Activated CD8-positive, alpha-beta T cell treated with anti-CD3 and anti-CD28 coated beads for 36 hours (primary cell): ENCODE results near the gene LAMA5. TPM values are rescaled to one million over a fixed set of nuclear protein-coding genes. Genes with fewer than 3 reads are reported as not detected.

Source experiments
- ATAC-seq: fragments of 200-7000 bp; cut with Tn5 transposase; one replicate; pipeline ENCODE4 v1.10.0; 2021; ENCODE audit warnings: mild to moderate bottlenecking, moderate library complexity
- CTCF ChIA-PET: fragments of 350-600 bp; sonication (Branson Sonifier 250); formaldehyde crosslinking; loops from one replicate; lab custom pipeline; 2021; ENCODE audit warnings: antibody characterized with exemption; lab: Charles Lee
- POLR2A ChIA-PET: fragments of 350-600 bp; sonication (Branson Sonifier 250); formaldehyde crosslinking; loops from one replicate; lab custom pipeline; 2021; ENCODE audit warnings: antibody characterized with exemption; lab: Charles Lee
- DNase-seq: peaks from one replicate; pipeline ENCODE4 v3.0.0-alpha.2; 2020
- H3K27ac Mint-ChIP-seq: one replicate; pipeline ENCODE4 v1.8.0; 2021; ENCODE audit warnings: mild to moderate bottlenecking, mixed read lengths
- H3K27me3 Mint-ChIP-seq: one replicate; pipeline ENCODE4 v1.8.0; 2021; ENCODE audit warnings: mixed read lengths
- H3K36me3 Mint-ChIP-seq: one replicate; pipeline ENCODE4 v1.8.0; 2021; ENCODE audit warnings: low read depth, mixed read lengths
- H3K4me1 Mint-ChIP-seq: one replicate; pipeline ENCODE4 v1.8.0; 2021; ENCODE audit warnings: low read depth, mixed read lengths
- H3K4me3 Mint-ChIP-seq: one replicate; pipeline ENCODE4 v1.8.0; 2021; ENCODE audit warnings: mild to moderate bottlenecking, moderate library complexity, mixed read lengths
- H3K9me3 Mint-ChIP-seq: one replicate; pipeline ENCODE4 v1.8.0; 2021; ENCODE audit warnings: mixed read lengths
- intact Hi-C: fragments of 100-400 bp; cut with micrococcal nuclease; formaldehyde crosslinking; loops from one replicate; pipeline ENCODE4 v1.10.0; 2022
- total RNA-seq, 2 experiments: library from RNA; stranded (reverse); gene quantifications; one replicate each; pipeline ENCODE4 v1.2.3, GENCODE V29; 2021
- TF ChIP-seq, protein P1 (sequence below): fragments of 200-600 bp; IDR thresholded peaks from one replicate; pipeline ENCODE4 v1.8.0; 2022; ENCODE audit warnings: antibody characterized with exemption, mild to moderate bottlenecking

The LAMA5 gene
- total RNA-seq, 2 experiments from 2014 or later, result 0.25 to 0.76 TPM

DNA sequence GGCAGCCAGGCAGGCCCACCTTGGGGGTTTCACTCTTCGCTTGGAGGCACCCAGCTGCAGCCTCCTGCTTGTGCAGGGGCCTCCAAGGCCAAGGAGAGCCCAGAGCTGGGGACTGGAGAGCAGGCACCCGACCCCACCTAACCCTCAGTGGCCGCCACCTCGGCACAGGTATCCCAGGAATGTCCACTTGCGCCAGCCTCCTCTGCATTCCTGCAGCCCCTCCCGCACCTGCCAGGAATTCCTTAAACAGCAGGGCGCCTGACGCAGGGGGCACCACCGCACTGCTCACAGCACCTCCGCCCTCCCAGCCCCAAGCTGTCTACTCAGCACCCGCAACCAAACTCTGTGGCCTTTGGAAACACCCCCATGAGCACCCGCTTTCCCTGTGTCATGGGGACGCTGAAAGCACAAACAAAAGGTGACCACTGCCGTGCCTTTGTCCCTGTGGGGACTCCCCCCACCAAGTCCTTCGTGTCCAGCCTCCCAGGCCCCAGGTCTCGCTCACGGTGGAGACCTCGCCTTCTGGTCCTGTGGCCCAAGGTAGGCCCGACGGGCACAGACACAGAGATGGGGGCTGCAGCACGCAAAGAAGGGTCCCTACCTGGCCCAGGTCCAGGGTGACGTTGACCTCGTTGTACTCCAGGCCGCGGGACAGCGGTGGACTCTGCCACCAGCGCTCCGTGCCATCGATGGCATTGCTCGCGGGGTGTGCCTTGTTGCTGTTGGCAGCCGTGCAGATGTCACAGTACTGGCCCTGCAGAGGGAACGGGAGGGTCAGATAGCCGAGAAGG lies 5.1 kb downstream of the LAMA5 start:
- Mint-ChIP-seq H3K27me3 (peaks cover 7% of the 10 kb centered on the region), H3K4me3 (no peak overlapping the region), H3K9me3 (no peaks in the 10 kb centered on the region), H3K27ac (no peak overlapping the region), H3K36me3 (no peaks in the 10 kb centered on the region), H3K4me1 (no peaks in the 10 kb centered on the region)
- ATAC-seq (no peak), DNase-seq (no peak)
- intact Hi-C loops, result no loop called here
- ChIA-PET POLR2A (no interaction called here), CTCF (no interaction called here)
- TF ChIP-seq, protein P1, sequence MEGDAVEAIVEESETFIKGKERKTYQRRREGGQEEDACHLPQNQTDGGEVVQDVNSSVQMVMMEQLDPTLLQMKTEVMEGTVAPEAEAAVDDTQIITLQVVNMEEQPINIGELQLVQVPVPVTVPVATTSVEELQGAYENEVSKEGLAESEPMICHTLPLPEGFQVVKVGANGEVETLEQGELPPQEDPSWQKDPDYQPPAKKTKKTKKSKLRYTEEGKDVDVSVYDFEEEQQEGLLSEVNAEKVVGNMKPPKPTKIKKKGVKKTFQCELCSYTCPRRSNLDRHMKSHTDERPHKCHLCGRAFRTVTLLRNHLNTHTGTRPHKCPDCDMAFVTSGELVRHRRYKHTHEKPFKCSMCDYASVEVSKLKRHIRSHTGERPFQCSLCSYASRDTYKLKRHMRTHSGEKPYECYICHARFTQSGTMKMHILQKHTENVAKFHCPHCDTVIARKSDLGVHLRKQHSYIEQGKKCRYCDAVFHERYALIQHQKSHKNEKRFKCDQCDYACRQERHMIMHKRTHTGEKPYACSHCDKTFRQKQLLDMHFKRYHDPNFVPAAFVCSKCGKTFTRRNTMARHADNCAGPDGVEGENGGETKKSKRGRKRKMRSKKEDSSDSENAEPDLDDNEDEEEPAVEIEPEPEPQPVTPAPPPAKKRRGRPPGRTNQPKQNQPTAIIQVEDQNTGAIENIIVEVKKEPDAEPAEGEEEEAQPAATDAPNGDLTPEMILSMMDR, result no peak

DNA sequence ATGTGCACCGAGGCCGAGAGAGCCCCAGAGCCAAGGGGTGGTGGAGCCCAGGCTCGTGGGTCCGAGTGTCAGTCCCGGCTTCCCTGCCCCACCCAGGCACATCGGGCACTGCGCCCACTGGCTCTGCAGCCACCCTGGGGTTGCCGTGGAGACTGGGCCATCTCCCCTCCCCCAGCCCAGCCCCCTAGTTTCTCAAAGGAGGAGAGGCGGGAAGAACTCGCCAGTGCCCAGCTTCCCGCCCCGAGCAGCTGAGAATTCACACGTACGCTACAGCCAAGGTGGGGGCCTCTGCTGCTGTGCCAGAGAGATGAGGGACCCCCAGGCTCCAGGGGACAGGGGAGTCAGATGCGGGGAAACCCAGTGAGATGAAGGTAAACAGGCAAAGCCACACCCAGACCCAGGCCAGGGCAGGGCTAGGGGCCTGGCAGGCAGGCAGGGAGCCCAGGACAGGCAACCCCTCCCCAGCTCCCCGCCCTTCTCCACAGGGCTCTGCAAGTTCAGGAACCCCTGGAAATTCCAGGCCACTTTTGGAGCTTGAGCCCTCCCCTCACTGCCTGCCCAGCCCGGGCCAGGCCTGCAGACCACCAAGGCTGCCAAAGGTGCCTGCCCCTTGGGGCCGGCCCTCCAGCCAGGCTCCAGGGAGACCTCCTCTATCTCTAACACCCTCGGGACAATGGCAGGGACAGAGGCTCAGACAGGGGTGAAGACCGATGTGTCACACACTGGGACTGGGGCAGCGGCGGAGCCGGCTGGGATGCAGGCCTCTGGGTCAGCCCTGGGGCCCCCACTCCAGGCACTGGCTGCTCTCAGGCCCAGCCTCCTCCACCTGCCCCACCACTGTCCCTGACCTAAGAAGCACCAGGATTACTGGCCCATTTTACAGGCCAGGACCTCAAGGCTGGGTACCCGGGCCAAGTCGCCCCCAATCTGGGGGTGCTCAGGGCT lies 6.0 kb downstream of the LAMA5 start:
- H3K4me3 Mint-ChIP-seq, result no peak overlapping the region

DNA sequence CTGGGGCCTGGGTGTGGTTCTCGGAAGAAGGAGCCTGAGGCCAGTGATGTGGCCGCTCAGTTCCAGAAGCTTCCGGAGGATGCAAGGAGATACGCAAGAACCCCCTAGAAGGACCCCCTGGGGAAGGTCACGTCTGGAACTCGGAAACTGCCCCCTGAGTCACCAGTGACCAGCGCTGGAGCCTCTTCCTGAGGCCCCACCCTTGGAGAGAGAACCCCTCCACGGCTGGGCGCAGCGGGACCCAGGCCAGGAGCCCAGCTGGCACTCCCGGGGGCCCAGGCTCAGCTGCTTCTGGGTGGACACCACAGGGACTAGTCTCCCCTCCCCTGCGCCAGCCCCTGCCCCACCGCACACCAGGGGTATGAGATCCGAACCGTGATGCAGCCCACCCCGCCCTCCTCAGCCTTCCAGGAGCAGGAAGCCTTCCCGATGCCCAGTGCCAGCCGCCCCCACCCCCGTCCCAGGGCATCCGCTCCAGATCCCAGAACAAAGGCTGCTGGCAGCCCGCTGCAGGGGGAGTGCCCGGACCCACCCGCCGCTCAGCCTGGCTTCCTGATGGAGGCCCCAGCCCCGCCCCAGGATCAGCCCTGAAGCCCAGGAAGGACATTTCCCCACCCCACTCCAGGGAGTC lies 7.5 kb downstream of the LAMA5 start:
- Mint-ChIP-seq H3K36me3 (no peaks in the 10 kb centered on the region), H3K9me3 (no peaks in the 10 kb centered on the region), H3K27ac (no peak overlapping the region), H3K4me1 (no peaks in the 10 kb centered on the region), H3K27me3 (peaks cover under 1% of the 10 kb centered on the region), H3K4me3 (no peak overlapping the region)
- POLR2A ChIA-PET, result no interaction called here
- DNase-seq (no peak), ATAC-seq (no peak)
- CTCF ChIA-PET, result no interaction called here
- intact Hi-C loops, result no loop called here
- TF ChIP-seq, protein P1, result no peak

More for the DNA sequence above, 6.0 kb downstream of the LAMA5 start:
- ChIA-PET CTCF (no interaction called here), POLR2A (no interaction called here)
- H3K9me3 Mint-ChIP-seq, result no peaks in the 10 kb centered on the region
- TF ChIP-seq, protein P1, result no peak
- peaks cover 7% of the 10 kb centered on the region for H3K27me3 Mint-ChIP-seq
- no peaks in the 10 kb centered on the region for H3K4me1 Mint-ChIP-seq
- no peaks in the 10 kb centered on the region for H3K36me3 Mint-ChIP-seq
- ATAC-seq, result no peak
- intact Hi-C loops, result no loop called here
- H3K27ac Mint-ChIP-seq, result no peak overlapping the region
- DNase-seq, result no peak

DNA sequence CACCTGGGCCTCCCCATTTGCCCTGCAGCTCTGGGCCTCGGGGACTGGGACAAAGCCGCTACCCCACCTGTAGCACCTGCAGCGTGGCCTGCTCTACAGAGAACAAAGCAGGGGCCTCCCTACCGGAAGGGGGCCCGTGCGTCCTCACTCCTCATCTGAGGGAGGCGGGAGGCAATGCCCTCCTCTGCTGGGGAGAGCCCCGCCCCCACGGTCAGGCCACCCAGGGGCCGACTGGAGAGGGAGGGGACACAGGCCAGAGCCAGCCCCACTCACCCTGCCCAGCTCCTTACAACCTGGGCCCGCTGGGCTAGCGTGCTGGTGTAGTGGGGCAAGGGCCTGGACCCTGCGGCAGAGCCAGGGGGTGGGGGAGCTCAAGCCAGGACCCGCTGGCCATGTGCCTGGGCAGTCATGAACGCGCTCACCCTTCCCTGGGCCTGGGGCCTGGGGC lies 8.0 kb downstream of the LAMA5 start:
- H3K27me3 Mint-ChIP-seq, result no peaks in the 10 kb centered on the region
- H3K9me3 Mint-ChIP-seq, result no peaks in the 10 kb centered on the region
- no peaks in the 10 kb centered on the region for H3K4me1 Mint-ChIP-seq
- ChIA-PET POLR2A (no interaction called here), CTCF (no interaction called here)
- TF ChIP-seq, protein P1, result no peak
- DNase-seq, result no peak
- ATAC-seq, result no peak
- no peak overlapping the region for H3K4me3 Mint-ChIP-seq
- H3K27ac Mint-ChIP-seq, result no peak overlapping the region
- no peaks in the 10 kb centered on the region for H3K36me3 Mint-ChIP-seq
- intact Hi-C loops, result no loop called here
